A549 (cell line): ENCODE data around the gene AUTS2.

ENCODE experiments used
- MAFK ChIP-seq: fragments of 450-650 bp; IDR thresholded peaks from 2 replicates; pipeline ENCODE4 v1.6.1; 2014; ENCODE audit not compliant: partially characterized antibody
- MAZ ChIP-seq: fragments of 150-350 bp; IDR thresholded peaks from 2 replicates; pipeline ENCODE4 v1.6.1; 2014; ENCODE audit warnings: antibody characterized with exemption, low read depth, low read length, borderline replicate concordance
- POLR2A ChIP-seq: IDR thresholded peaks from 2 replicates; pipeline ENCODE4 v1.6.1; 2012; ENCODE audit warnings: mild to moderate bottlenecking, low read length
- RAD21 ChIP-seq, 2 experiments: fragments of >200 bp in 1 of 2; sonication (Bioruptor Twin) in 1 of 2; formaldehyde crosslinking in 1 of 2; IDR thresholded peaks in 1 of 2; conservative IDR thresholded peaks in 1 of 2; 2 replicates in 1 of 2; 3 replicates in 1 of 2; pipeline ENCODE4 v1.6.1; 2012 to 2018; ENCODE audit warnings: inconsistent platforms in 1 of 2
- TF ChIP-seq, protein P1 (sequence below): fragments of >200 bp; sonication (Bioruptor Twin); formaldehyde crosslinking; IDR thresholded peaks from 3 replicates; pipeline ENCODE4 v1.5.1; 2016

DNA sequence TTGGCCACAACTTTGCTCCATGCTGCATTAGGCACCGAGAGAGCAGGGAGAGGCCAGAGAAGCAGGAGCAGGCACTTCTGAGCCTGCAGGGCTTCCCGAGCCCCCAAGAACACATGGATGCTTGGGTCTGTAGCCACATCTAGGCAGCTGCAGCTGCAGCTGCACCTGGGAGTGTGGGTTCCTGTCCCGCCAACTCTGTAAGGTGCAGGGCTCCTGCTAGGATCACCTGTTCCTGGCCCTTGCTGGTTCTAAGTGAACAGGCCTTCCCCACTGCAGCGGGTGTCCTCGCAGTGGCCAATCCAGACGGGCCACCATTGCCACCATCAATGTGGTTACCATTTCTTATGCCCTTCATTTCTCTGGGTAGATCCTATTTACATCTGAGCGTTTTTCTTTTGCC lies 330.3 kb downstream of the AUTS2 start:
- TF ChIP-seq MAZ (no peak), MAFK (no peak), RAD21 (conservative IDR thresholded peaks at IDR 0.05 in 1 of 2, IDR thresholded peaks at IDR 0.05 in 1 of 2) (no peak), POLR2A (no peak)
- TF ChIP-seq, protein P1, sequence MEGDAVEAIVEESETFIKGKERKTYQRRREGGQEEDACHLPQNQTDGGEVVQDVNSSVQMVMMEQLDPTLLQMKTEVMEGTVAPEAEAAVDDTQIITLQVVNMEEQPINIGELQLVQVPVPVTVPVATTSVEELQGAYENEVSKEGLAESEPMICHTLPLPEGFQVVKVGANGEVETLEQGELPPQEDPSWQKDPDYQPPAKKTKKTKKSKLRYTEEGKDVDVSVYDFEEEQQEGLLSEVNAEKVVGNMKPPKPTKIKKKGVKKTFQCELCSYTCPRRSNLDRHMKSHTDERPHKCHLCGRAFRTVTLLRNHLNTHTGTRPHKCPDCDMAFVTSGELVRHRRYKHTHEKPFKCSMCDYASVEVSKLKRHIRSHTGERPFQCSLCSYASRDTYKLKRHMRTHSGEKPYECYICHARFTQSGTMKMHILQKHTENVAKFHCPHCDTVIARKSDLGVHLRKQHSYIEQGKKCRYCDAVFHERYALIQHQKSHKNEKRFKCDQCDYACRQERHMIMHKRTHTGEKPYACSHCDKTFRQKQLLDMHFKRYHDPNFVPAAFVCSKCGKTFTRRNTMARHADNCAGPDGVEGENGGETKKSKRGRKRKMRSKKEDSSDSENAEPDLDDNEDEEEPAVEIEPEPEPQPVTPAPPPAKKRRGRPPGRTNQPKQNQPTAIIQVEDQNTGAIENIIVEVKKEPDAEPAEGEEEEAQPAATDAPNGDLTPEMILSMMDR = no peak
